Keratinocyte (primary cell): Measurements from ENCODE around the gene SYT1. TPM values are rescaled to one million over a fixed set of nuclear protein-coding genes. Genes with fewer than 3 reads are reported as not detected.

Experiments used
- DNase-seq: peaks from one replicate; pipeline ENCODE4 v3.0.0-alpha.2; 2011; ENCODE audit warnings: low read depth, missing footprints, low spot score
- FAIRE-seq: peaks from 2 replicates; lab custom pipeline; 2011; peaks lifted over from hg19 to GRCh38; lab: Jason Lieb, UNC
- H2AFZ ChIP-seq: 2 replicates; pipeline ENCODE4 v1.6.0; 2012; ENCODE audit warnings: low read length, control low read depth, inconsistent platforms; ENCODE audit not compliant: control insufficient read depth
- H3K27ac ChIP-seq: 2 replicates; pipeline ENCODE4 v1.5.1; 2011; ENCODE audit warnings: low read length; ENCODE audit not compliant: control insufficient read depth, insufficient read depth
- H3K27me3 ChIP-seq: 3 replicates; pipeline ENCODE4 v1.6.0; 2011; ENCODE audit warnings: low read length; ENCODE audit not compliant: control insufficient read depth, insufficient read depth; ENCODE audit errors: extremely low read depth
- H3K36me3 ChIP-seq, 2 experiments: 2 replicates in 1 of 2; 3 replicates in 1 of 2; pipeline ENCODE4 v1.5.1; 2011; ENCODE audit warnings: low read length in 2 of 2, mild to moderate bottlenecking in 1 of 2; ENCODE audit not compliant: control insufficient read depth in 2 of 2, insufficient read depth in 2 of 2; ENCODE audit errors: extremely low read depth in 1 of 2
- H3K4me1 ChIP-seq: 3 replicates; pipeline ENCODE4 v1.5.1; 2011; ENCODE audit warnings: low read length; ENCODE audit not compliant: control insufficient read depth, insufficient read depth; ENCODE audit errors: extremely low read depth
- H3K4me2 ChIP-seq: 3 replicates; pipeline ENCODE4 v1.6.0; 2011; ENCODE audit warnings: low read depth, low read length; ENCODE audit not compliant: control insufficient read depth, insufficient read depth; ENCODE audit errors: extremely low read depth
- H3K4me3 ChIP-seq, 3 experiments: fragments of 200-600 bp in 1 of 3; sonication (generic) in 1 of 3; 2 replicates in 2 of 3; 3 replicates in 1 of 3; pipeline ENCODE4 v1.5.1; 2011 to 2016; ENCODE audit warnings: low read length in 3 of 3, mild to moderate bottlenecking in 3 of 3, control low read depth in 2 of 3, inconsistent platforms in 1 of 3, low read depth in 1 of 3, mixed read lengths in 1 of 3, mixed run types in 1 of 3, moderate library complexity in 1 of 3; ENCODE audit not compliant: control insufficient read depth in 2 of 3, insufficient read depth in 2 of 3; ENCODE audit errors: extremely low read depth in 1 of 3
- H3K79me2 ChIP-seq: 2 replicates; pipeline ENCODE4 v1.6.0; 2012; ENCODE audit warnings: low read length; ENCODE audit not compliant: control insufficient read depth, insufficient read depth
- H3K9ac ChIP-seq: 3 replicates; pipeline ENCODE4 v1.6.0; 2011; ENCODE audit warnings: low read length; ENCODE audit not compliant: control insufficient read depth, insufficient read depth; ENCODE audit errors: extremely low read depth
- H3K9me1 ChIP-seq: 3 replicates; pipeline ENCODE4 v1.6.0; 2011; ENCODE audit warnings: low read length; ENCODE audit not compliant: control insufficient read depth, insufficient read depth; ENCODE audit errors: extremely low read depth
- H3K9me3 ChIP-seq: 2 replicates; pipeline ENCODE4 v1.5.1; 2012; ENCODE audit warnings: low read depth, low read length; ENCODE audit not compliant: control insufficient read depth
- H4K20me1 ChIP-seq: 3 replicates; pipeline ENCODE4 v1.6.0; 2011; ENCODE audit warnings: low read length; ENCODE audit not compliant: control insufficient read depth, insufficient read depth; ENCODE audit errors: extremely low read depth
- CTCF ChIP-seq, 3 experiments: IDR thresholded peaks in 1 of 3; conservative IDR thresholded peaks in 1 of 3; optimal IDR thresholded peaks in 1 of 3; 2 replicates in 2 of 3; 3 replicates in 1 of 3; pipeline versions ENCODE3 to v1.5.1; 2011; ENCODE audit warnings: low read length in 3 of 3, mild to moderate bottlenecking in 3 of 3, moderate library complexity in 2 of 3, control low read depth in 1 of 3, inconsistent platforms in 1 of 3; ENCODE audit not compliant: insufficient read depth in 2 of 3; ENCODE audit errors: extremely low read depth in 1 of 3
- EZH2 ChIP-seq: IDR thresholded peaks from one replicate; pipeline ENCODE4 v1.6.1; 2012; ENCODE audit warnings: inconsistent platforms, mild to moderate bottlenecking, low read length, moderate library complexity
- dilution Hi-C: fragments of 300-500 bp; cut with MboI; formaldehyde crosslinking; loops from one replicate; pipeline ENCODE4 v1.7.0; 2020; ENCODE audit warnings: low sequenced_read_pairs; ENCODE audit not compliant: extremely low pct_ligation_motif_present
- polyA plus RNA-seq, 5 experiments: library from polyadenylated mRNA; depleted of rRNA in 3 of 5; stranded (reverse) in 3 of 5; stranded (forward) in 1 of 5; unstranded in 1 of 5; fragments of >200 nt; gene quantifications; 1 replicate in 1 of 5; 2 replicates in 3 of 5; 3 replicates in 1 of 5; pipeline versions ENCODE4 v1.2.1 to v1.2.3, GENCODE V29; 2011 to 2012; ENCODE audit warnings: missing spikeins in 2 of 5, low read depth in 1 of 5, low replicate concordance in 1 of 5

SYT1 gene
- polyA plus RNA-seq, 1 donor (not counting 4 experiments of a cell fraction or from before 2014, with no cell fraction given): 6.1 TPM

GRCh38 chr12:79063258-79063657 is 198.7 kb downstream of the SYT1 start:
- no peak for TF ChIP-seq CTCF (optimal IDR thresholded peaks at IDR 0.05 in 1 of 3, IDR thresholded peaks at IDR 0.05 in 1 of 3, conservative IDR thresholded peaks at IDR 0.05 in 1 of 3; ENCODE audit: extremely low read depth in 1 of 3, insufficient read depth in 2 of 3, low read length in 3 of 3)
- no peak for TF ChIP-seq EZH2
- H3K4me1 ChIP-seq: no peaks in the 10 kb centered on the region
- H4K20me1 ChIP-seq: no peaks in the 10 kb centered on the region
- no peak overlapping the region for H3K27ac ChIP-seq
- no peaks in the 10 kb centered on the region for H3K9me1 ChIP-seq
- FAIRE-seq (no peak), DNase-seq (no peak)
- no peak overlapping the region for H3K4me2 ChIP-seq
- dilution Hi-C loops: no loop called here
- no peak overlapping the region for H3K9ac ChIP-seq
- no peaks in the 10 kb centered on the region for H3K9me3 ChIP-seq
- H3K27me3 ChIP-seq: no peaks in the 10 kb centered on the region
- no peak overlapping the region for H2AFZ ChIP-seq
- no peaks in the 10 kb centered on the region for H3K36me3 ChIP-seq
- no peaks in the 10 kb centered on the region for H3K79me2 ChIP-seq
- no peak overlapping the region for H3K4me3 ChIP-seq

DNA sequence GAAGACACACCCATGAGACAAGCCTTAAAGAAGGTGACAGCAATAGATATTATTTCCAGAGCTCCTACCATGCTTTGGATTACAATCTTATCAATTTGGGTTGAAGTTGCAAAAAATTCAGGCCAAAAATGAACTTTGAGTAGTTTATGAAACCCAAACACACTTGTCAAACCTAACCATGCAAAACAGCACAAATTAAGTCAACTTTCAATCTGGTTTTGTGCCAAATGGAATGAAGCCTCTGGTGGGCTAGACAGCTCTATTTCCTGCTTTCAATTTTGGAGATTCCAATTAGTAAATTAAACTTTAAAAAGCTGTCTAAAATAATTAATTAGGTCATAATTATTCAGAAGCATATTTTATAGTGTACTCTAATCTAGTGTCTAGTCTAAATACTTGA is 203.4 kb downstream of the SYT1 start:
- TF ChIP-seq EZH2 (no peak), CTCF (optimal IDR thresholded peaks at IDR 0.05 in 1 of 3, IDR thresholded peaks at IDR 0.05 in 1 of 3, conservative IDR thresholded peaks at IDR 0.05 in 1 of 3; ENCODE audit: extremely low read depth in 1 of 3, insufficient read depth in 2 of 3, low read length in 3 of 3) (no peak)
- H3K9ac ChIP-seq: no peak overlapping the region
- no peak overlapping the region for H3K27ac ChIP-seq
- H3K4me1 ChIP-seq: no peaks in the 10 kb centered on the region
- no peaks in the 10 kb centered on the region for H3K9me1 ChIP-seq
- no peaks in the 10 kb centered on the region for H3K36me3 ChIP-seq
- DNase-seq (no peak), FAIRE-seq (no peak)
- H3K4me3 ChIP-seq: no peak overlapping the region
- no peaks in the 10 kb centered on the region for H3K9me3 ChIP-seq
- H3K79me2 ChIP-seq: no peaks in the 10 kb centered on the region
- dilution Hi-C loops: no loop called here
- no peaks in the 10 kb centered on the region for H3K27me3 ChIP-seq
- no peak overlapping the region for H2AFZ ChIP-seq
- no peak overlapping the region for H3K4me2 ChIP-seq
- no peaks in the 10 kb centered on the region for H4K20me1 ChIP-seq
